ENCODE results near the gene NENF.

The NENF gene

GRCh38 chr1:212402666-212403321 lies 29.9 kb upstream of the NENF start:
- TF ChIP-seq, protein P1, sequence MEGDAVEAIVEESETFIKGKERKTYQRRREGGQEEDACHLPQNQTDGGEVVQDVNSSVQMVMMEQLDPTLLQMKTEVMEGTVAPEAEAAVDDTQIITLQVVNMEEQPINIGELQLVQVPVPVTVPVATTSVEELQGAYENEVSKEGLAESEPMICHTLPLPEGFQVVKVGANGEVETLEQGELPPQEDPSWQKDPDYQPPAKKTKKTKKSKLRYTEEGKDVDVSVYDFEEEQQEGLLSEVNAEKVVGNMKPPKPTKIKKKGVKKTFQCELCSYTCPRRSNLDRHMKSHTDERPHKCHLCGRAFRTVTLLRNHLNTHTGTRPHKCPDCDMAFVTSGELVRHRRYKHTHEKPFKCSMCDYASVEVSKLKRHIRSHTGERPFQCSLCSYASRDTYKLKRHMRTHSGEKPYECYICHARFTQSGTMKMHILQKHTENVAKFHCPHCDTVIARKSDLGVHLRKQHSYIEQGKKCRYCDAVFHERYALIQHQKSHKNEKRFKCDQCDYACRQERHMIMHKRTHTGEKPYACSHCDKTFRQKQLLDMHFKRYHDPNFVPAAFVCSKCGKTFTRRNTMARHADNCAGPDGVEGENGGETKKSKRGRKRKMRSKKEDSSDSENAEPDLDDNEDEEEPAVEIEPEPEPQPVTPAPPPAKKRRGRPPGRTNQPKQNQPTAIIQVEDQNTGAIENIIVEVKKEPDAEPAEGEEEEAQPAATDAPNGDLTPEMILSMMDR (IDR thresholded peaks at IDR 0.05): no peak

- TF ChIP-seq, protein P1 (IDR thresholded peaks at IDR 0.05): no peak
Measured at GRCh38 chr1:212410231-212410820, 22.4 kb upstream of the NENF start.

GRCh38 chr1:212412374-212412773 lies 20.3 kb upstream of the NENF start:
- TF ChIP-seq, protein P1 (IDR thresholded peaks at IDR 0.05): no peak

DNA sequence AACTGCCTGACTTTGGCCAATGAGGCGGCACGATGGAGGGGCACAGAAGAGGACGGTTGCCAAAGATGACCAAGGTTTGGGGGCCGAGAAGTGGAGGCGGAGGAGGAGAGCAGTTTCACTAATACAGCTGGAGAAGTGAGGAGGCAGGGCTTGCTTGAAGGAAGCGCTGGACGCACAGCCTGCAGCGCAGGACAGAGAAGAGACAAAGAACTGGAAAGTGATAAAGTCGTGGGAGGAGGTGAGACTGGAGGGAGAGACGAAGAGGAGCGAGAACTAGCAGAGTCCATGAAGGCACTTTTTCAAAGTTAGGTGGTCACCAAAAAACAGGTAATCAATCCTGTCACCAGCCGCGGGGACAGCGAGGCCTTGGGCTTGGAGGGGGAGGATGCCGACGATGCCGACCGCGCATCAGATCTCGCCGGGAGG lies 18.8 kb upstream of the NENF start:
- TF ChIP-seq, protein P1 (IDR thresholded peaks at IDR 0.05): no peak

- TF ChIP-seq, protein P1 (IDR thresholded peaks at IDR 0.05): no peak
Measured at GRCh38 chr1:212414328-212415106, 18.2 kb upstream of the NENF start, which contains the start of gene PACC1. PACC1 (minus strand) TSS chr1:212414886; CDS start chr1:212414757, 129 bp downstream.

GRCh38 chr1:212415107-212415841 lies 17.4 kb upstream of the NENF start:
- TF ChIP-seq, protein P1 (IDR thresholded peaks at IDR 0.05): no peak

- TF ChIP-seq, protein P1 (IDR thresholded peaks at IDR 0.05): no peak
Measured at GRCh38 chr1:212421165-212421564, 11.6 kb upstream of the NENF start.
